ENCODE data around the gene ZBTB21.

ZBTB21 gene

DNA sequence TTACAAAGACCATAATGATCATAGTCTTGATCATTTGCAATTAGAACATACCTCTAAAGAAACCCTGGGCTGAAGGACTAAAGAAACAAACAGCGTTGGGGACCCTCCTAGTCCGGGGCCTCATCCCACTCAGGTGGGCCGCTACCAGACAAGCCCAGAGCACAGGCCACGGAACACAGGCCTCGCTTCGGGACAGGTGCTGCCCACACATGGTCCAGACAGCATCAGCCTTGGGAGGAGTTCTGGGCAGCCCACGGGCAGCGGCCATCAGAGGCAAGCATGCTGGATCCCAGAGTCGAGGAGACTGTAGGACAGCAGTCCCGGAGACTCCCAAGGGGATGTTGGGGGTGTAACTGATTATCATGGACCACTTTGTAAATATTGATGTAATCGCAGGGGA, 61.3 kb downstream of the ZBTB21 start:
- DNase-seq: no peak

DNA sequence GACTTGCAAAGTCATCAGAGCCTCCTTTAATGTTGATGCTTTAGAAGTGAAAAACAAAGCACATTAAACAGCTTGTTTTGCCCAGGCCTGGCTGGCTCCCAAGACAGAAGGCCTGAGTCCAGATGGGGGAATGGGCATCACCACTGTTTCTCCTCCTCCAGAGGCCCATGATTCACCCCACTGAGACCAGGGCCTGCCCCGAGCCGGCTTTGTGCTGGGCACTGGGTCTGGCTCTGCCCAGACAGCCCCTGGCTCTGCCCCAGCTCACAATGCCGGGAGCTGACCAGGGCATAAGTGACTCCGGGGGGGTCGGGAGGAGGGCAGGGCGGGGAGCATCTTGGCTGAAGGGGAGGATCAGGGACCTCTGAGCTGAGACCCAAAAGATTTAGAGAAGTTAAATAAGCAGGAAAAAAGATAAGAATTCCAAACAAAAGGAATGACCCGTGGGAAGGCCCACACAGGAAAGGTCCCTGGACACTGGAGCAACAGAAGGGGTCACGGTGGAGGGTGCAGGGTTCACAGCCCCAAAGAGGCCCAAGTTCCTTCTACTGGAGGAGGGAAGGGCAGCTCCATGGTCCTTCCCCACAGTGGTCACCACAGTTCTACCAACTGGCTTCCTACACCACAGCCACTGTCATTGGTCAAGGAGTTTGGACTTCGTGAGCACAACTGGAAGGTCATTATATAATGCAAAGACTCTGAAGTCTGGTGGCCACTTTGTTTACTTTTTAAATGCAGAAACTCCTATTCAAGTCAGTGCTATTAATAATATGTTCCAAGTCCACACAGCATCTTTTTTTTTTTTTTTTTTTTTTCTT, 61.9 kb downstream of the ZBTB21 start:
- DNase-seq: no peak

DNA sequence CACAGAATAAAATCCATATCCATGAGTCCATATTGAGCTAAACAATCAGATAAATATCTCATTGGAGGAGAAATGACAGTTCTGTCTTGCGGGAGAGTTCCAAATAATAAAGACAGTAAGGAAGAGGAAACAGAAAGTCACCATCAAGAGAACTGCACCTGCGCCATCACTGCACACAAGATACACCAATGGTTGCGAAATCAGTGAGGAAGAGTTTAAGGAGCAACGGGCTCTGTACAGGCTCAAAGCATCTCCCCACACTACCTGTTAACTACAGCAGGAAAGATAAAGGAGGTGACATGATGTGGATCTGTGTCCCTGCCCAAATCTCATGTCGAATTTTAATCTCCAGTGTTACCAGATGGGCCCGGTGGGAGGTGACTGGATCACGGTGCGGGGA, 64.2 kb downstream of the ZBTB21 start:
- DNase-seq: no peak

DNA sequence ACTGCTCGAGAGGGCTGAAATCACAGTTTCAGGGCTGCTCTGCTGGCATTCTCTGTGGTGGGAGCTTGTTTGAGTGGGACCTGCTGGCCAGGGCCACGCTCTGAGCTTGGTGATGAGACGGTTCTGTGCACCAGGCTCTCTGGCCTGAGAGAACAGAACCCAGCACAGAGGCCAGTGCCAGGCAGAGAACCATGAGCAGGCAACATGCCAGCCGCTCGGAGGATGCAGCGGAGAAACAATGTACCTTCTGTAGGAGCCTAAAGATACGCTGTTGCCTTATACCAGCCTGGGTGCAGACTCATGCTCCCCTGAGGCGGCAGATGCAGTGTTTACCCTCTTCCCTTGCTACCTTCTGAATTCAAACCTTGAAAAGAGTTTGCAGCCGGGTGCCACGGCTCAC, 66.3 kb downstream of the ZBTB21 start:
- no peak for DNase-seq

DNA sequence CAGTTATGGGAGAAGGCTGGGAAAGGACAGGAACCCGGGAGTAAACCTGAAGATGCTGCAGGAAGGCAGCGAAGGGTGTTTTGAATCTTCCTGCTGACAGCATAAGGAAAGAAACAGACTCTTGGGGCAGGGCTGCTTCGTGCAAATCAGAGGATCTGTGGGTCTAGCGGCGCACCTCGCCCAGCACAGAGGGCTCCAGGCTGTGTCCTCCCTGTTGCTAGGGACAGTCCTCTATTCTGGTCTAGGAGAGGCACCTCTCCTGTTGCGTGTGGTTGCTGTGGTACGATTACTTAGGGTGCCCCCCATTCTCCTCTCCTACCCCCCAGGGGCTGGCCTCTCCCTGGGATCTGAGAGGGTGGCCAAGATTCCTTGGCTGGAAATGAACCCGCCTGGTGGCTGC, 67.7 kb downstream of the ZBTB21 start:
- DNase-seq: no peak

DNA sequence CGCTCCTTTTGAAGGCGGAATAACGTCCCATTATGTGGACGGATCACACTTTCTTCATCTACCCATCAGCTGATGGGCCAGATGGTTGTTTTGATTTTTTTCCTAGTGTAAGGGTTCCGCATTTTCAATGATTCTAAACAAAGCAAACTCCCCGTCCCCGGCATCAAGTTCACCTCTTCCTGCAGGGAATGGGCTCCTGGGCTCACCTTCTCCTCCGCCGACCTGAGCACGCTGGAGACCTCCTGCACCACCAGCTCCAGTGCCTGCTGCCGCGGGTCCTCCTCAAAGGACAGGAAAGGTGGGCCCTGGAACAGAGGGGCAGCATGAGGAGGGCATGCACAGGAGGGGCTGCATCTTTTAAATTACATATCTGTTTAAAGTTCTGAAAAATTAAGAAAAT, 68.2 kb downstream of the ZBTB21 start:
- no peak for DNase-seq

DNA sequence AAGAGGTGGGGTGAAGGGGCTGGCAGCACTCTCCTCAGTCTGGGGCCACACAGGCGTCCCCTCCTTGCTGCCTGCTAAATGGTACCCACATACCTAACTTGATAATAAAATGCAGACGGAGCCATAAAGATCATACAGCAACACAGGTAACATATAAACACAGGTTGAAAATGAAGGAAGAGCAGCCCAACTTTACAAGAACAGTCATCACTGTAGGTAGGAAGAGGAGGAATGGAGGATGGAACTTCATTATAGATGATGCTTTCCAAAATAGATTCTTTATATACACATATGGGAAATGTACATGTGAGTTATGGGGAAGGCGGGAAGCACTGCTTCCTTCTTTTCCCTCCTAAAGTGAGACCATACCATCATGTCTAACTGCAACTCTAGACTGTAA, 69.7 kb downstream of the ZBTB21 start:
- no peak for DNase-seq

DNA sequence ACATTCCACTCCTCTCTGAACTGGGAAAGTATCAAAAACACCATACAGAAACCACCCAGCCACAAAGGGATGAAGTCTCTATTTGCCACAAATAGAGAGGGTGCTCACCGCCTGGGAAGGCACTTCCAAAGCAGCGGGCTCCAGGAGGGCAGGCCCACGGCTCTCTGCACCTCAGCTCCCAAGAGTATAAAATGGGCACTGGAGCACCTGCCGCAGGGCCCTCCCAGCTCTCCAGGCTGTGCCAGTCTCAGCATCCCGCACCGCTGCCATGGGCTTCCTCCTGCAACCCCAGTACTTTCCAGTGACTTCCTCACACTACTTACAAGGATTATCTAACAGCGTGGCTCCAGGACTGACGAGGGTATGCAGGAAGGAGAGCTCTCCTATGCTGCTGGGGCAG, 70.8 kb downstream of the ZBTB21 start:
- DNase-seq: no peak
